H1 (cell line): Measurements from ENCODE around the gene SLC25A26. TPM values are rescaled to one million over a fixed set of nuclear protein-coding genes. Genes with fewer than 3 reads are reported as not detected.

ENCODE experiments used
- CHD7 ChIP-seq: fragments of 300-600 bp; sonication (generic); IDR thresholded peaks from 2 replicates; pipeline ENCODE4 v1.7.1; 2012; ENCODE audit warnings: low read length, moderate library complexity, mild to moderate bottlenecking, inconsistent platforms; ENCODE audit not compliant: insufficient replicate concordance
- FOSL1 ChIP-seq: IDR thresholded peaks from 2 replicates; pipeline ENCODE4 v1.6.1; 2011; ENCODE audit warnings: mild to moderate bottlenecking, low read depth, low read length, moderate library complexity; ENCODE audit not compliant: insufficient read depth
- SP4 ChIP-seq: IDR thresholded peaks from 2 replicates; pipeline ENCODE4 v1.6.1; 2012; ENCODE audit warnings: low read length, inconsistent platforms
- SRF ChIP-seq: IDR thresholded peaks from 2 replicates; pipeline ENCODE4 v1.6.1; 2011; ENCODE audit warnings: mild to moderate bottlenecking, low read depth, low read length, moderate library complexity
- polyA plus RNA-seq, 7 experiments: library from polyadenylated mRNA; depleted of rRNA in 3 of 7; stranded (reverse) in 5 of 7; unstranded in 2 of 7; fragments of >200 nt in 5 of 7; fragments of 200-250 nt in 2 of 7; gene quantifications; 1 replicate in 5 of 7; 2 replicates in 1 of 7; 4 replicates in 1 of 7; pipeline versions ENCODE4 v1.2.1 to v1.2.3, GENCODE V29; 2011 to 2013; ENCODE audit warnings: missing spikeins in 2 of 7, mixed read lengths in 2 of 7
- total RNA-seq: library from RNA; stranded (reverse); fragmentation: NEBNext Ultra II Directional; extraction: Animal tissue kit (Norgen Biotek cat#: 25700); gene quantifications from 2 replicates; pipeline ENCODE4 v1.2.1, GENCODE V29; 2021

Gene SLC25A26
- total and polyA plus RNA-seq, 2 of the 8 experiments (the other 6 are each of a cell fraction or from before 2014, with no cell fraction given), result 30.0 to 37.0 TPM

GRCh38 chr3:66297260-66297873, 76.6 kb downstream of the SLC25A26 start (continued):
- TF ChIP-seq CHD7 (no peak), SP4 (no peak), SRF (no peak), FOSL1 (no peak)
